Vagina (tissue), 2 donors: ENCODE measurements around the gene CAVIN3. TPM values are rescaled to one million over a fixed set of nuclear protein-coding genes. Genes with fewer than 3 reads are reported as not detected.

Experiments used
- DNase-seq, 2 donors: peaks; one replicate each; pipeline ENCODE4 v3.0.0-alpha.2; 2017; ENCODE audit errors: extremely low spot score in 2 of 2
- H3K27ac ChIP-seq: fragments of 200-600 bp; sonication (generic); one replicate; pipeline ENCODE4 v1.5.1; 2019
- H3K27me3 ChIP-seq: fragments of 200-600 bp; sonication (generic); one replicate; pipeline ENCODE4 v1.5.1; 2019
- H3K36me3 ChIP-seq, 2 donors: fragments of 200-600 bp; sonication (generic); one replicate each; pipeline ENCODE4 v1.5.1; 2017 to 2019
- H3K4me1 ChIP-seq: fragments of 200-600 bp; sonication (generic); one replicate; pipeline ENCODE4 v1.5.1; 2019
- H3K4me3 ChIP-seq, 2 donors: fragments of 200-600 bp; sonication (generic); 1 replicate in 1 of 2; 2 replicates in 1 of 2; pipeline ENCODE4 v1.5.1; 2016 to 2019
- H3K9me3 ChIP-seq: fragments of 200-600 bp; sonication (generic); one replicate; pipeline ENCODE4 v1.5.1; 2019
- CTCF ChIP-seq, 3 experiments: fragments of 450-650 bp in 2 of 3; fragments of 200-600 bp in 1 of 3; sonication (generic) in 1 of 3; IDR thresholded peaks; one replicate each; pipeline ENCODE4 v1.5.1; 2017 to 2019; ENCODE audit warnings: antibody characterized with exemption in 3 of 3, mild to moderate bottlenecking in 2 of 3, moderate library complexity in 2 of 3
- POLR2A ChIP-seq, 2 donors: fragments of 450-650 bp; IDR thresholded peaks; one replicate each; pipeline ENCODE4 v1.6.1; 2017; ENCODE audit warnings: antibody characterized with exemption in 2 of 2, mild to moderate bottlenecking in 2 of 2, moderate library complexity in 2 of 2
- POLR2AphosphoS5 ChIP-seq, 2 donors: sonication (generic); formaldehyde crosslinking; IDR thresholded peaks; one replicate each; pipeline ENCODE4 v1.9.0; 2017; ENCODE audit warnings: antibody characterized with exemption in 2 of 2, mild to moderate bottlenecking in 2 of 2, low read depth in 1 of 2; ENCODE audit not compliant: insufficient read depth in 1 of 2
- intact Hi-C: fragments of 100-400 bp; cut with DNase I; formaldehyde crosslinking; loops from one replicate; pipeline ENCODE4 v1.15.1; 2023
- total RNA-seq: library from RNA; depleted of rRNA; stranded (reverse); fragments of >200 nt; gene quantifications from one replicate; pipeline ENCODE4 v1.2.3, GENCODE V29; 2016

The CAVIN3 gene
- total RNA-seq, 1 donor from 2014 or later = 156 TPM

- TF ChIP-seq POLR2A (IDR thresholded peaks at IDR 0.05) = no peak
- TF ChIP-seq CTCF (IDR thresholded peaks at IDR 0.05) = no peak
- TF ChIP-seq POLR2AphosphoS5 (IDR thresholded peaks at IDR 0.05; ENCODE audit: insufficient read depth in 1 of 2, low read depth in 1 of 2) = no peak
- no peak overlapping the region for H3K27ac ChIP-seq
These were observed 6.7 kb upstream of the CAVIN3 start for GRCh38 chr11:6326985-6327384.

GRCh38 chr11:6326303-6326702 is 6.0 kb upstream of the CAVIN3 start:
- Histone ChIP-seq H3K36me3 (no peaks in the 10 kb centered on the region), H3K27ac (no peak overlapping the region), H3K9me3 (no peaks in the 10 kb centered on the region), H3K27me3 (no peaks in the 10 kb centered on the region), H3K4me1 (peaks cover 15% of the 10 kb centered on the region), H3K4me3 (no peak overlapping the region)
- TF ChIP-seq POLR2AphosphoS5 (IDR thresholded peaks at IDR 0.05; ENCODE audit: insufficient read depth in 1 of 2, low read depth in 1 of 2) = no peak
- no peak for TF ChIP-seq CTCF (IDR thresholded peaks at IDR 0.05)
- TF ChIP-seq POLR2A (IDR thresholded peaks at IDR 0.05) = no peak
- intact Hi-C loops = loop anchor here (10.0 kb wide), 1 partner anchor 92 kb away; the partner anchor contains the start of genes CNGA4 and FHIP1B
- no peak for DNase-seq

More at GRCh38 chr11:6326985-6327384, 6.7 kb upstream of the CAVIN3 start:
- Histone ChIP-seq H3K9me3 (no peaks in the 10 kb centered on the region), H3K27me3 (no peaks in the 10 kb centered on the region), H3K4me3 (no peak overlapping the region), H3K4me1 (peaks cover 8% of the 10 kb centered on the region), H3K36me3 (no peaks in the 10 kb centered on the region)
- no peak for DNase-seq
- intact Hi-C loops = loop anchor here (10.0 kb wide), 1 partner anchor 92 kb away; the partner anchor contains the start of genes CNGA4 and FHIP1B

- no peak overlapping the region for H3K27ac ChIP-seq
- H3K4me1 ChIP-seq = peaks cover 37% of the 10 kb centered on the region
- no peak for TF ChIP-seq POLR2A (IDR thresholded peaks at IDR 0.05)
- TF ChIP-seq CTCF (IDR thresholded peaks at IDR 0.05) = no peak
- no peak for TF ChIP-seq POLR2AphosphoS5 (IDR thresholded peaks at IDR 0.05; ENCODE audit: insufficient read depth in 1 of 2, low read depth in 1 of 2)
- DNase-seq = no peak
- H3K36me3 ChIP-seq = no peaks in the 10 kb centered on the region
- H3K9me3 ChIP-seq = no peaks in the 10 kb centered on the region
- no peak overlapping the region for H3K4me3 ChIP-seq
- intact Hi-C loops = loop anchor here (5.0 to 10.0 kb wide), 2 partner anchors 34 to 89 kb away; partner anchors contain the start of genes CNGA4 and FHIP1B
- no peaks in the 10 kb centered on the region for H3K27me3 ChIP-seq
These were observed 3.1 kb upstream of the CAVIN3 start for GRCh38 chr11:6323291-6323905.

- Histone ChIP-seq H3K9me3 (no peaks in the 10 kb centered on the region), H3K36me3 (no peaks in the 10 kb centered on the region), H3K4me1 (peaks cover 49% of the 10 kb centered on the region), H3K27me3 (no peaks in the 10 kb centered on the region), H3K4me3 (peak overlapping the region; percentile 69 to 82), H3K27ac (peak overlapping the region; percentile 100)
- TF ChIP-seq POLR2A (IDR thresholded peaks at IDR 0.05) (no peak), POLR2AphosphoS5 (IDR thresholded peaks at IDR 0.05; ENCODE audit: insufficient read depth in 1 of 2, low read depth in 1 of 2) (no peak), CTCF (IDR thresholded peaks at IDR 0.05) (no peak)
- DNase-seq = no peak
- intact Hi-C loops = loop anchor here (5.0 to 10.0 kb wide), 2 partner anchors 35 to 87 kb away; partner anchors contain the start of genes CNGA4 and FHIP1B
These were observed 1.7 kb upstream of the CAVIN3 start for GRCh38 chr11:6321961-6322362.

GRCh38 chr11:6321356-6321755 is 1.1 kb upstream of the CAVIN3 start:
- Histone ChIP-seq H3K9me3 (no peaks in the 10 kb centered on the region), H3K27ac (peak overlapping the region; percentile 100), H3K4me1 (peaks cover 50% of the 10 kb centered on the region), H3K4me3 (peak overlapping the region; percentile 69 to 82), H3K36me3 (no peaks in the 10 kb centered on the region), H3K27me3 (no peaks in the 10 kb centered on the region)
- TF ChIP-seq POLR2A (IDR thresholded peaks at IDR 0.05) = no peak
- TF ChIP-seq POLR2AphosphoS5 (IDR thresholded peaks at IDR 0.05; ENCODE audit: insufficient read depth in 1 of 2, low read depth in 1 of 2) = no peak
- TF ChIP-seq CTCF (IDR thresholded peaks at IDR 0.05) = no peak
- intact Hi-C loops = loop anchor here (5.0 to 10.0 kb wide), 2 partner anchors 36 to 87 kb away; partner anchors contain the start of genes CNGA4 and FHIP1B
- DNase-seq = no peak
